K562 (cell line): Measurements from ENCODE around the gene DGKE.

Experiments used
- HNRNPL ChIP-seq: fragments of 200-400 bp; formaldehyde crosslinking; IDR thresholded peaks from 2 replicates; pipeline ENCODE4 v1.6.1; 2017; ENCODE audit warnings: low read depth, mild to moderate bottlenecking, low read length
- MED1 ChIP-seq: sonication (generic); formaldehyde crosslinking; IDR thresholded peaks from 2 replicates; pipeline ENCODE4 v1.8.1; 2023; ENCODE audit warnings: missing genetic modification reagents, borderline replicate concordance
- MYBL2 ChIP-seq, 2 experiments: fragments of 450-650 bp in 1 of 2; sonication (generic) in 1 of 2; formaldehyde crosslinking in 1 of 2; IDR thresholded peaks; 2 replicates each; pipeline versions ENCODE4 v1.6.1 to v1.8.1; 2017 to 2022; ENCODE audit warnings: borderline replicate concordance in 1 of 2, inconsistent platforms in 1 of 2, low read depth in 1 of 2, mild to moderate bottlenecking in 1 of 2, missing genetic modification reagents in 1 of 2, moderate library complexity in 1 of 2
- POLR2A ChIP-seq: fragments of 450-650 bp; conservative IDR thresholded peaks from 2 replicates; pipeline ENCODE4 v1.6.1; 2016
- SMARCA5 ChIP-seq: fragments of 450-650 bp; IDR thresholded peaks from 2 replicates; pipeline ENCODE4 v1.6.1; 2016
- ZKSCAN1 ChIP-seq: fragments of 150-350 bp; IDR thresholded peaks from 2 replicates; pipeline ENCODE4 v1.6.1; 2016; ENCODE audit warnings: low read depth, low read length
- ZNF124 ChIP-seq: sonication (generic); formaldehyde crosslinking; IDR thresholded peaks from 2 replicates; pipeline ENCODE4 v1.8.1; 2022; ENCODE audit warnings: missing genetic modification reagents
- ZNF282 ChIP-seq: sonication (generic); formaldehyde crosslinking; IDR thresholded peaks from 2 replicates; pipeline ENCODE4 v1.8.1; 2023; ENCODE audit warnings: missing genetic modification reagents
- TF ChIP-seq, protein P1 (sequence below), 3 experiments: IDR thresholded peaks in 2 of 3; conservative IDR thresholded peaks in 1 of 3; 2 replicates each; pipeline ENCODE4 v1.5.1; 2011 to 2012; ENCODE audit warnings: low read length in 3 of 3, mild to moderate bottlenecking in 3 of 3, control low read depth in 2 of 3, improper control_type of control experiment in 1 of 3, inconsistent platforms in 1 of 3, low read depth in 1 of 3, mixed read lengths in 1 of 3, moderate library complexity in 1 of 3; ENCODE audit not compliant: insufficient read depth in 2 of 3
- TF ChIP-seq, protein P2 (sequence below): fragments of 450-650 bp; formaldehyde crosslinking; IDR thresholded peaks from 2 replicates; pipeline ENCODE4 v1.4.0; 2020; ENCODE audit warnings: mild to moderate bottlenecking
- TF ChIP-seq, protein P3 (sequence below): sonication (generic); formaldehyde crosslinking; IDR thresholded peaks from 2 replicates; pipeline ENCODE4 v1.8.0; 2022; ENCODE audit warnings: missing genetic modification reagents, mild to moderate bottlenecking, borderline replicate concordance
- TF ChIP-seq, protein P4 (sequence below): sonication (generic); formaldehyde crosslinking; IDR thresholded peaks from 2 replicates; pipeline ENCODE4 v1.8.1; 2023; ENCODE audit warnings: mild to moderate bottlenecking, missing genetic modification reagents, moderate library complexity

DNA sequence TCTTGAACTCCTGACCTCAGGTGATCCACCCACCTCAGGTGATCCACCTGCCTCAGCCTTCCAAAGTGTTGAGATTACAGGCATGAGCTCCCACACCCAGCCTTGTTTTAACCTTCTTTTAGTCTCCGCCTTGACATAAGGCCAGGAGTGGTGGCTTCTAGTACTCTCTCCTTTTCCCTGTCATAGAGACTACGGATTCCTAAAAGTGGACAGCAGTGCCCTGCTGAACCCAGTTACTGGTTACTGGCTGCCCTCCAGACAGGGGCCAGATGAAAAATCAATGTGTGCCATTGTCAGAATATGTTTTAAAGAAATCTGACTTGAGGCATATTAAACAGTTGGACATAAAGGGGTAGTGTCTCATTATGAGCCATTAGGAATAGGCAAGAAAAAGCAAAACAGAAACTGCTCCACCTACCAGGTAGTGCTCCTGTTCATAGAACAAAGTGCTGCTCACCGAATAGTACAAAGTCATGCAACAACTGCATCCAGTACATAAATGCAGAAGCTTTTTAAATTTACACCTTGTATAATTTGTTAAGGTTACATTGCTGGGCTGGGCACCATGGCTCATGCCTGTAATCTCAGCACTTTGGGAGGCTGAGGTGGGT lies 47.8 kb downstream of the DGKE start:
- TF ChIP-seq ZKSCAN1 = no peak
- TF ChIP-seq, protein P1, sequence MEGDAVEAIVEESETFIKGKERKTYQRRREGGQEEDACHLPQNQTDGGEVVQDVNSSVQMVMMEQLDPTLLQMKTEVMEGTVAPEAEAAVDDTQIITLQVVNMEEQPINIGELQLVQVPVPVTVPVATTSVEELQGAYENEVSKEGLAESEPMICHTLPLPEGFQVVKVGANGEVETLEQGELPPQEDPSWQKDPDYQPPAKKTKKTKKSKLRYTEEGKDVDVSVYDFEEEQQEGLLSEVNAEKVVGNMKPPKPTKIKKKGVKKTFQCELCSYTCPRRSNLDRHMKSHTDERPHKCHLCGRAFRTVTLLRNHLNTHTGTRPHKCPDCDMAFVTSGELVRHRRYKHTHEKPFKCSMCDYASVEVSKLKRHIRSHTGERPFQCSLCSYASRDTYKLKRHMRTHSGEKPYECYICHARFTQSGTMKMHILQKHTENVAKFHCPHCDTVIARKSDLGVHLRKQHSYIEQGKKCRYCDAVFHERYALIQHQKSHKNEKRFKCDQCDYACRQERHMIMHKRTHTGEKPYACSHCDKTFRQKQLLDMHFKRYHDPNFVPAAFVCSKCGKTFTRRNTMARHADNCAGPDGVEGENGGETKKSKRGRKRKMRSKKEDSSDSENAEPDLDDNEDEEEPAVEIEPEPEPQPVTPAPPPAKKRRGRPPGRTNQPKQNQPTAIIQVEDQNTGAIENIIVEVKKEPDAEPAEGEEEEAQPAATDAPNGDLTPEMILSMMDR (IDR thresholded peaks at IDR 0.05 in 2 of 3, conservative IDR thresholded peaks at IDR 0.05 in 1 of 3; ENCODE audit: insufficient read depth in 2 of 3, low read depth in 1 of 3, low read length in 3 of 3) = no peak
- TF ChIP-seq MYBL2 (IDR thresholded peaks at IDR 0.05; ENCODE audit: low read depth) = no peak
- no peak for TF ChIP-seq MYBL2 (CRISPR knock-in tag; IDR thresholded peaks at IDR 0.05; ENCODE audit: borderline replicate concordance)
- TF ChIP-seq ZNF282 (CRISPR knock-in tag) = no peak
- TF ChIP-seq ZNF124 (CRISPR knock-in tag) = no peak
- no peak for TF ChIP-seq SMARCA5
- TF ChIP-seq MED1 (CRISPR knock-in tag) = no peak
- no peak for TF ChIP-seq HNRNPL
- TF ChIP-seq, protein P2, sequence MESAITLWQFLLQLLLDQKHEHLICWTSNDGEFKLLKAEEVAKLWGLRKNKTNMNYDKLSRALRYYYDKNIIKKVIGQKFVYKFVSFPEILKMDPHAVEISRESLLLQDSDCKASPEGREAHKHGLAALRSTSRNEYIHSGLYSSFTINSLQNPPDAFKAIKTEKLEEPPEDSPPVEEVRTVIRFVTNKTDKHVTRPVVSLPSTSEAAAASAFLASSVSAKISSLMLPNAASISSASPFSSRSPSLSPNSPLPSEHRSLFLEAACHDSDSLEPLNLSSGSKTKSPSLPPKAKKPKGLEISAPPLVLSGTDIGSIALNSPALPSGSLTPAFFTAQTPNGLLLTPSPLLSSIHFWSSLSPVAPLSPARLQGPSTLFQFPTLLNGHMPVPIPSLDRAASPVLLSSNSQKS = no peak
- TF ChIP-seq POLR2A = no peak
- TF ChIP-seq, protein P3, sequence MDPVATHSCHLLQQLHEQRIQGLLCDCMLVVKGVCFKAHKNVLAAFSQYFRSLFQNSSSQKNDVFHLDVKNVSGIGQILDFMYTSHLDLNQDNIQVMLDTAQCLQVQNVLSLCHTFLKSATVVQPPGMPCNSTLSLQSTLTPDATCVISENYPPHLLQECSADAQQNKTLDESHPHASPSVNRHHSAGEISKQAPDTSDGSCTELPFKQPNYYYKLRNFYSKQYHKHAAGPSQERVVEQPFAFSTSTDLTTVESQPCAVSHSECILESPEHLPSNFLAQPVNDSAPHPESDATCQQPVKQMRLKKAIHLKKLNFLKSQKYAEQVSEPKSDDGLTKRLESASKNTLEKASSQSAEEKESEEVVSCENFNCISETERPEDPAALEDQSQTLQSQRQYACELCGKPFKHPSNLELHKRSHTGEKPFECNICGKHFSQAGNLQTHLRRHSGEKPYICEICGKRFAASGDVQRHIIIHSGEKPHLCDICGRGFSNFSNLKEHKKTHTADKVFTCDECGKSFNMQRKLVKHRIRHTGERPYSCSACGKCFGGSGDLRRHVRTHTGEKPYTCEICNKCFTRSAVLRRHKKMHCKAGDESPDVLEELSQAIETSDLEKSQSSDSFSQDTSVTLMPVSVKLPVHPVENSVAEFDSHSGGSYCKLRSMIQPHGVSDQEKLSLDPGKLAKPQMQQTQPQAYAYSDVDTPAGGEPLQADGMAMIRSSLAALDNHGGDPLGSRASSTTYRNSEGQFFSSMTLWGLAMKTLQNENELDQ (CRISPR knock-in tag) = no peak
- TF ChIP-seq, protein P4, sequence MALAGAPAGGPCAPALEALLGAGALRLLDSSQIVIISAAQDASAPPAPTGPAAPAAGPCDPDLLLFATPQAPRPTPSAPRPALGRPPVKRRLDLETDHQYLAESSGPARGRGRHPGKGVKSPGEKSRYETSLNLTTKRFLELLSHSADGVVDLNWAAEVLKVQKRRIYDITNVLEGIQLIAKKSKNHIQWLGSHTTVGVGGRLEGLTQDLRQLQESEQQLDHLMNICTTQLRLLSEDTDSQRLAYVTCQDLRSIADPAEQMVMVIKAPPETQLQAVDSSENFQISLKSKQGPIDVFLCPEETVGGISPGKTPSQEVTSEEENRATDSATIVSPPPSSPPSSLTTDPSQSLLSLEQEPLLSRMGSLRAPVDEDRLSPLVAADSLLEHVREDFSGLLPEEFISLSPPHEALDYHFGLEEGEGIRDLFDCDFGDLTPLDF (CRISPR knock-in tag) = no peak
